SK-N-SH treated with all-trans-retinoic acid at 6 μM for 48 hours (cell line): ENCODE measurements around the gene STXBP2.

Experiments
- BACH2 ChIP-seq: fragments of 250-450 bp; sonication (Bioruptor Pico); IDR thresholded peaks from 2 replicates; pipeline ENCODE4 v1.9.0; 2021; ENCODE audit warnings: mild to moderate bottlenecking, borderline replicate concordance
- CREB5 ChIP-seq: fragments of 250-450 bp; sonication (Bioruptor Pico); IDR thresholded peaks from 2 replicates; pipeline ENCODE4 v1.5.1; 2020; ENCODE audit warnings: low read depth, mild to moderate bottlenecking, moderate library complexity
- GLIS3 ChIP-seq: fragments of 250-450 bp; sonication (Bioruptor Pico); IDR thresholded peaks from 2 replicates; pipeline ENCODE4 v1.5.0; 2020; ENCODE audit warnings: mild to moderate bottlenecking, moderate library complexity
- ISL1 ChIP-seq: fragments of 250-450 bp; sonication (Bioruptor Pico); IDR thresholded peaks from 2 replicates; pipeline ENCODE4 v2.1.2; 2022; ENCODE audit warnings: mild to moderate bottlenecking, moderate library complexity
- PATZ1 ChIP-seq: fragments of 250-450 bp; sonication (Bioruptor Pico); IDR thresholded peaks from 2 replicates; pipeline ENCODE4 v1.8.0; 2020; ENCODE audit warnings: mild to moderate bottlenecking, moderate library complexity, borderline replicate concordance
- SNAI2 ChIP-seq: fragments of 250-450 bp; sonication (Bioruptor Pico); IDR thresholded peaks from 2 replicates; pipeline ENCODE4 v1.5.0; 2020; ENCODE audit warnings: mild to moderate bottlenecking, moderate library complexity
- TSHZ2 ChIP-seq: fragments of 250-450 bp; sonication (Bioruptor Pico); IDR thresholded peaks from 2 replicates; pipeline ENCODE4 v1.5.0; 2020; ENCODE audit warnings: mild to moderate bottlenecking, moderate library complexity
- ZC3H10 ChIP-seq: fragments of 250-450 bp; sonication (Bioruptor Pico); IDR thresholded peaks from 2 replicates; pipeline ENCODE4 v1.5.1; 2021; ENCODE audit warnings: mild to moderate bottlenecking, moderate library complexity
- ZFP3 ChIP-seq: fragments of 250-450 bp; sonication (Bioruptor Pico); IDR thresholded peaks from 2 replicates; pipeline ENCODE4 v1.5.0; 2020; ENCODE audit warnings: mild to moderate bottlenecking, moderate library complexity
- ZNF565 ChIP-seq: fragments of 450-650 bp; formaldehyde crosslinking; conservative IDR thresholded peaks from 2 replicates; pipeline ENCODE4 v1.5.0; 2020; ENCODE audit warnings: low read depth, mild to moderate bottlenecking, moderate library complexity

GRCh38 chr19:7645656-7646425 is 8.9 kb downstream of the STXBP2 start:
- no peak for TF ChIP-seq CREB5 (CRISPR knock-in tag)
- TF ChIP-seq ZNF565 = no peak
- no peak for TF ChIP-seq ZFP3
- no peak for TF ChIP-seq PATZ1
- TF ChIP-seq ISL1 = no peak
- no peak for TF ChIP-seq SNAI2 (CRISPR knock-in tag)
- TF ChIP-seq BACH2 (CRISPR knock-in tag) = no peak
- TF ChIP-seq GLIS3 (CRISPR knock-in tag) = no peak
- TF ChIP-seq TSHZ2 (CRISPR knock-in tag) = no peak
- no peak for TF ChIP-seq ZC3H10 (CRISPR knock-in tag)
